GM12878 (cell line): ENCODE measurements around the gene DIPK1A. TPM values are rescaled to one million over a fixed set of nuclear protein-coding genes. Genes with fewer than 3 reads are reported as not detected.

Experiments used
- ATAC-seq: fragments of 200-7000 bp; cut with Tn5 transposase; 3 replicates; pipeline ENCODE4 v1.9.1; 2020; ENCODE audit warnings: mild to moderate bottlenecking, moderate library complexity
- BruUV-seq: library from RNA; stranded (reverse); fragments of 400-500 nt; replicated peaks from 2 replicates; lab custom pipeline; 2021; lab: Mats Ljungman, UMichigan
- CTCF ChIA-PET: fragments of 300-600 bp; sonication (Branson Sonifier 250); formaldehyde crosslinking; extraction: SDS; loops from one replicate; lab custom pipeline; 2021; ENCODE audit warnings: inconsistent platforms; lab: Yijun Ruan, JAX
- POLR2A ChIA-PET: fragments of 350-600 bp; formaldehyde crosslinking; extraction: SDS; loops from one replicate; lab custom pipeline; 2021; ENCODE audit warnings: inconsistent platforms; lab: Charles Lee
- RAD21 ChIA-PET: fragments of 300-600 bp; sonication (Branson Sonifier 250); formaldehyde crosslinking; loops from one replicate; lab custom pipeline; 2023; ENCODE audit warnings: antibody characterized with exemption; ENCODE audit not compliant: unreplicated experiment; lab: Charles Lee
- SMC1A ChIA-PET: fragments of 300-600 bp; sonication (Branson Sonifier 250); formaldehyde crosslinking; loops from one replicate; lab custom pipeline; 2023; ENCODE audit not compliant: unreplicated experiment, uncharacterized antibody; lab: Charles Lee
- DNase-seq: peaks from one replicate; pipeline ENCODE4 v3.0.0-alpha.2; 2011; ENCODE audit warnings: low read depth, low spot score
- FAIRE-seq: peaks from 3 replicates; lab custom pipeline; 2011; peaks lifted over from hg19 to GRCh38; lab: Jason Lieb, UNC
- H2AFZ ChIP-seq: 2 replicates; pipeline ENCODE4 v1.6.0; 2011; ENCODE audit warnings: low read depth, low read length, control low read depth; ENCODE audit not compliant: control insufficient read depth
- H3K27ac ChIP-seq: 2 replicates; pipeline ENCODE4 v1.5.1; 2011; ENCODE audit warnings: control low read depth; ENCODE audit not compliant: control insufficient read depth, insufficient read depth
- H3K27me3 ChIP-seq, 2 experiments: replicated peaks in 1 of 2; 2 replicates each; pipeline versions ENCODE4 v1.6.0 to v1.6.1; 2011; ENCODE audit warnings: low read length in 1 of 2; ENCODE audit not compliant: control insufficient read depth in 2 of 2, insufficient read depth in 2 of 2
- H3K36me3 ChIP-seq, 2 experiments: 2 replicates each; pipeline ENCODE4 v1.5.1; 2011; ENCODE audit warnings: low read length in 1 of 2; ENCODE audit not compliant: control insufficient read depth in 2 of 2, insufficient read depth in 2 of 2
- H3K4me1 ChIP-seq: 2 replicates; pipeline ENCODE4 v1.6.1; 2011; ENCODE audit warnings: mild to moderate bottlenecking, low read length, moderate library complexity, mixed read lengths; ENCODE audit not compliant: control insufficient read depth, insufficient read depth
- H3K4me2 ChIP-seq: 2 replicates; pipeline ENCODE4 v1.6.0; 2011; ENCODE audit warnings: control low read depth; ENCODE audit not compliant: control insufficient read depth, insufficient read depth
- H3K4me3 ChIP-seq: fragments of 200-600 bp; sonication (generic); 2 replicates; pipeline ENCODE4 v1.5.1; 2016
- H3K79me2 ChIP-seq: 2 replicates; pipeline ENCODE4 v1.6.0; 2011; ENCODE audit warnings: low read length; ENCODE audit not compliant: control insufficient read depth, insufficient read depth
- H3K9ac ChIP-seq: 2 replicates; pipeline ENCODE4 v1.8.0; 2011; ENCODE audit warnings: low read length, control low read depth, mixed read lengths; ENCODE audit not compliant: control insufficient read depth, insufficient read depth
- H3K9me3 ChIP-seq: replicated peaks from 3 replicates; pipeline ENCODE4 v1.5.1; 2011; ENCODE audit warnings: mild to moderate bottlenecking, low read length; ENCODE audit not compliant: control insufficient read depth, insufficient read depth
- H4K20me1 ChIP-seq: 2 replicates; pipeline ENCODE4 v1.6.0; 2011; ENCODE audit not compliant: control insufficient read depth, insufficient read depth
- HSF1 ChIP-seq: fragments of 150-350 bp; IDR thresholded peaks from 2 replicates; pipeline ENCODE4 v1.6.1; 2014; ENCODE audit warnings: mild to moderate bottlenecking, low read depth, low read length
- IKZF1 ChIP-seq: fragments of 450-650 bp; conservative IDR thresholded peaks from 2 replicates; pipeline ENCODE4 v1.6.1; 2017; ENCODE audit warnings: antibody characterized with exemption, mild to moderate bottlenecking
- MAX ChIP-seq: IDR thresholded peaks from 2 replicates; pipeline ENCODE4 v1.6.1; 2012; ENCODE audit warnings: low read depth, low read length, improper control_type of control experiment
- NFIC ChIP-seq: IDR thresholded peaks from 2 replicates; pipeline ENCODE4 v1.6.1; 2012; ENCODE audit warnings: low read depth, mild to moderate bottlenecking, inconsistent platforms, low read length, moderate library complexity
- PRDM15 ChIP-seq: fragments of 450-650 bp; formaldehyde crosslinking; IDR thresholded peaks from 2 replicates; pipeline ENCODE4 v1.4.0; 2020; ENCODE audit warnings: mild to moderate bottlenecking, moderate library complexity
- RUNX3 ChIP-seq: IDR thresholded peaks from 2 replicates; pipeline ENCODE4 v1.6.1; 2012; ENCODE audit warnings: low read length, inconsistent platforms
- SMC3 ChIP-seq: IDR thresholded peaks from 2 replicates; pipeline ENCODE4 v1.6.1; 2011; ENCODE audit warnings: low read length, improper control_type of control experiment, borderline replicate concordance
- SP1 ChIP-seq: IDR thresholded peaks from one replicate; pipeline ENCODE4 v1.6.1; 2011; ENCODE audit warnings: low read depth, low read length
- ZBTB4 ChIP-seq: fragments of 450-650 bp; formaldehyde crosslinking; IDR thresholded peaks from 2 replicates; pipeline ENCODE4 v1.4.0; 2022; ENCODE audit warnings: mild to moderate bottlenecking, moderate library complexity
- ZNF274 ChIP-seq: IDR thresholded peaks from one replicate; pipeline ENCODE4 v1.8.0; 2011; ENCODE audit not compliant: insufficient read length, insufficient read depth
- WGBS: methylation state at CpG from one replicate; pipeline ENCODE4 v1.1.6; 2016; ENCODE audit warnings: low lambda C conversion rate; ENCODE audit not compliant: insufficient replicate concordance, insufficient coverage; ENCODE audit errors: missing lambda C conversion rate; 5-methylcytosine and 5-hydroxymethylcytosine counted together
- in situ Hi-C: fragments of 300-500 bp; cut with MboI; formaldehyde crosslinking; loops from 9 replicates; pipeline ENCODE4 v1.14.3; 2018; ENCODE audit warnings: mixed read lengths
- intact Hi-C: fragments of 100-400 bp; cut with micrococcal nuclease; formaldehyde crosslinking; loops from one replicate; pipeline ENCODE4 v1.14.2; 2022; ENCODE audit not compliant: unreplicated experiment
- polyA plus RNA-seq, 11 experiments: library from polyadenylated mRNA; depleted of rRNA in 4 of 11; unstranded in 6 of 11; stranded (reverse) in 5 of 11; fragments of >200 nt; fragmentation: Nextera tagmentation in 4 of 11; fragmentation: Illumina TruSeq in 1 of 11; extraction: Ambion mirVana in 4 of 11; extraction: Trizol in 1 of 11; gene quantifications; 1 replicate in 1 of 11; 2 replicates in 10 of 11; pipeline versions ENCODE4 v1.2.1 to v1.2.3, GENCODE V29; 2011 to 2016; ENCODE audit warnings: inconsistent platforms in 2 of 11, missing spikeins in 2 of 11, low read depth in 1 of 11
- total RNA-seq, 4 experiments: library from RNA; depleted of rRNA in 3 of 4; stranded (reverse); fragments of >200 nt in 3 of 4; fragmentation: Illumina TruSeq in 1 of 4; extraction: Trizol in 1 of 4; gene quantifications; 2 replicates each; pipeline versions ENCODE4 v1.2.1 to v1.2.3, GENCODE V29; 2013 to 2021

The DIPK1A gene
- total and polyA plus RNA-seq, 10 of the 15 experiments (the other 5 are each of a cell fraction or from before 2014, with no cell fraction given): 4.9 to 15.0 (median 9.7) TPM

GRCh38 chr1:92968138-92969032 lies 7.1 kb upstream of the DIPK1A start:
- Histone ChIP-seq H3K4me3 (no peak overlapping the region), H2AFZ (peak overlapping the region; percentile 1; the same call in 1 of the 2 replicates), H3K79me2 (no peaks in the 10 kb centered on the region), H3K9me3 (no peaks in the 10 kb centered on the region), H3K36me3 (no peaks in the 10 kb centered on the region), H3K4me1 (peaks cover 30% of the 10 kb centered on the region), H3K4me2 (peak overlapping the region; percentile 45), H3K27me3 (no peaks in the 10 kb centered on the region), H3K27ac (no peak overlapping the region), H3K9ac (no peak overlapping the region; the same call in 1 of the 2 replicates), H4K20me1 (no peaks in the 10 kb centered on the region)
- no peak for DNase-seq
- SMC1A ChIA-PET: interaction anchor here (0.9 to 10.8 kb wide), 26 partner anchors 8 to 114 kb away, joined by 3 to 253 read pairs (median 4); partner anchors contain the start of genes DIPK1A and MTF2
- POLR2A ChIA-PET: interaction anchor here (1.0 to 2.5 kb wide), 5 partner anchors 13 to 26 kb away, joined by 3 to 8 read pairs (median 5); no protein-coding TSS in a partner anchor
- in situ Hi-C loops (no loop called here), intact Hi-C loops (loop anchor here (1.0 to 2.0 kb wide), 3 partner anchors 26 to 110 kb away; no protein-coding TSS in a partner anchor)
- RAD21 ChIA-PET: interaction anchor here (0.5 to 9.5 kb wide), 20 partner anchors 7 to 109 kb away, joined by 3 to 204 read pairs (median 6); partner anchors contain the start of gene DIPK1A
- ATAC-seq: peak; percentile 84
- BruUV-seq: no TSS peak
- CTCF ChIA-PET: interaction anchor here (0.6 to 8.4 kb wide), 41 partner anchors 8 to 875 kb away, joined by 3 to 304 read pairs (median 5); no protein-coding TSS in a partner anchor
- WGBS: 18% methylated on average over 2 of the region's 2 CpGs
- peak; percentile 88 for FAIRE-seq
- TF ChIP-seq ZBTB4 (CRISPR knock-in tag): no peak
- TF ChIP-seq ZNF274: no peak
- peak; percentile 92 for TF ChIP-seq SMC3
- TF ChIP-seq SP1: no peak
- no peak for TF ChIP-seq PRDM15 (CRISPR knock-in tag)
- TF ChIP-seq NFIC: peak; percentile 17; the same call in 1 of the 2 replicates
- TF ChIP-seq MAX: no peak
- TF ChIP-seq RUNX3: peak; percentile 71
- TF ChIP-seq HSF1: no peak
- TF ChIP-seq IKZF1: peak; percentile 84
